Stimulated activated CD8-positive, alpha-beta memory T cell treated with anti-CD3 and anti-CD28 coated beads, Interleukin-7, amount 100 ng/mL, for 4 hours (primary cell): Measurements from ENCODE around the gene CREB3L4.
"Not testable (repeated sequence)": the region's sequence is repeated elsewhere in the genome, so short reads cannot be mapped to it uniquely, and the experiment has no call there.

ENCODE experiments used
- DNase-seq, 2 donors: peaks; one replicate each; pipeline ENCODE4 v3.0.0-alpha.2; 2020; ENCODE audit warnings: low read depth in 2 of 2

CREB3L4 gene

DNA sequence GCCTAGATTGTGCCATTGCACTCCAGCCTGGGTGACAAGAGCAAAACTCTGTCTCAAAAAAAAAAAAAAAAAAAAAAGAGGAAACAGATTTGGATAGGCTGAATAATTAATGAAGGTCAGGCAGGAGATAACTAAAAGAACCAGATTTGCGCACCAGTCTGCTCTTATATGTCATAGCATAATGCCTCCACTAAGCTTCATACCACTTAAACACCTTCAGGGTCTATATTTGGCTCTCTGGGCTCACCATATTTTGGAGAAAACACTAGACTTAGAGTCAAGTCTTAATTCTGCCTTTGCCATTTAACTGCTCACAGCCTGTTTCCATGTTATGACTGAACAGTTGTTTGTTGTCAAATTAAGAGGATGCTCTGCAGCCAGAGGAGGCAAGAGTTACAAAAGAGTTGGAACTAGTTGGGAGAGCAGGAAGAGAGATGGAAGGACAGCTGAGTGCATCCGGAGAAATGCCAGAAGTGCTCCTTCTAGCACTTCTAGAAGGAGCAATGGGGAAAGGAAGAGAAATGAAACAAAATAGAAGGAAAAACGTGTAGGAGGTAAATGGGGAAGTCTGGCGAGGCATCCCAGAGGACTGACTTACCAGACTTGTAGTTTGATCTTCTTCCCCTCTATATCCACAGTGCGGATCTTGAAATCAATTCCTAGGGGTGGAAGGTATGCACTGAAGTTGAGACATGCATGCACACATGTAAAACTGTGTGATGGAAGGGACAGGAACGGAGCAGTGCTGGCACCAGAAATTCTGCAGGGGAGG, 16.6 kb downstream of the CREB3L4 start:
- DNase-seq: no peak

DNA sequence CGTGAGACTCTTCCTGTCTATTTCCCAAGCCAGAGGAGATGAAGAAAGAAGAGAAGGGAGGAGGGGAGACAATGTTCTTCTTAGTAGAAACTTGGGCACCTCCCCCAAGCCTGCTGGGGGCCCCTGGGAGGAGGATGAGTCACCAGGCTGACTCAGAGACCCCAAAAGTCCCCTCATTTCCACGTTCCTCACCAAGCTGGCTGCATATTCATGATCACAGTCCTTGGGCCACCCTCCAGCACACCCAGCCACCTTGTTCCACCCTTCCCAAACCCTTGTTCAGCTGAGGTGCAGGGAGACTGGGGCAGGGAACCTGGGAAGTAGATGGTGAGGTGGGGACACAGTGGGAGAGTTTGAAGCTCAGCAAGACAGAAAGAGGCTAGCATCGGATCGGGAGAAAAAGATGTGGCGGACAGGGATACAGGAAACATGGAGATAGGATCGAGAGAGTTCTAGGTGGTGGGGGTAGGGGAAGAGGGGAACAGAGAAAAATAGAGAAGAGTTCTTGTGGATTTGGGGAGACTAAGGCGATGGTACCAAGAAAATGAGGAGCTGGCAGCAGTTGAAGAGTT, 17.7 kb downstream of the CREB3L4 start:
- peak in 1 of 2 donors; percentile 58 for DNase-seq

DNA sequence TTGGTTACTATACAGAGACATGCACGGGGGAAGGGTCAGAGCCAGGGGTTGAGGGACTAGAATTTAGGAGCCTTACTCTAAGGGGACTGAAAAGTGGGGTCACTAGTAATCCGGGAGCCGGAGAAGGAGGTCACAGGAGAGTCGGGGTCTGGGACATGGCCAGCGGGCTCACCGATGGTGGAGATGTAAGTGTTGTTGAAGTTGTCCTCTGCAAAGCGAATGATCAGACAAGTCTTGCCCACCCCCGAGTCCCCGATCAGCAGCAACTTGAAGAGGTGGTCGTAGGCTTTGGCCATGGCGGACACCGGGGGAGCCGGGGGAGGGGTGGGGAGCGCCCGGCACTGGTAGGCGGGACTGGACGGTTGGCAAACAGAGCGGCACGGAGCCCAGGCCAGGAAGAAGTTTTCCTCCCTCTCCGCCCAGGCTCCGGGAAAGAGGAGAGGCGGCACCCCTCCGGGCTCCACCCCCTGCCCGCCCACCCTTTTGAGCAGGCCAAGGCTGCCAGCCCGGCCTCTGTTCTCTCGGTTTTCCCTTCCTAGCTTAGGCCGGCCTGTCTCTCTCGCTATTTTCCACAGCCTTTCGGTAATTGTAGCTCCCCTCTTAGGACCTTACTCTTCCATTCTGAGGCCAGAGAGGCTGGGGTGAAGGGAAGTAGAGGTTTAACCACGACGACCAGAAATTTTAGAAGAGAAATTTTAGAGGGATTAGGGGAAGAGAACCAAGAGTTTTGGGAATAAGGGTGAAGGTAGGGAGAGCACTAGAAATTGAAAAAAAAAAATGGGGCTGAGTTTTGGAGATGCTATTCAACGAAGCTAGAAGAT, 18.4 kb downstream of the CREB3L4 start, which contains the start of gene RAB13:
TSS of gene RAB13 (minus strand) at position 399 of the 821 bp plus-strand sequence. CDS start at position 296, 103 bp downstream.
- DNase-seq: no peak

DNA sequence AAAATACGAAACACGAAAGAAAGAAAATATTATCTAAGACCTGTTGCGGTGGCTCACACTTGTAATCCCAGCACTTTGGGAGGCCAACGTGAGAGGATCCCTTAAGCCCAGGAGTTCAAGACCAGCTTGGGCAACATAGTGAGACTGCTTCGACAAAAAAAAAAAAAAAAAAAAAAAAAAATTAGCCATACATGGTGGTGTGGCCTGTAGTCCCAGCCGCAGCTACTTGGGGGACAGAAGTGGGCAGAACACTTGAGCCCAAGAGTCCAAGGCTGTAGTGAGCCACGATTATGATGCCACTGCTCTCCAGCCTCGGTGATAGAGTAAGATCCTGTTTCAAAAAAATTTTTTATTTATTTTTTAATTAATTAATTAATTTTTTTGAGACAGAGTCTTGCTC, 19.9 kb downstream of the CREB3L4 start:
- DNase-seq: no peak

- DNase-seq: peak; percentile 79 to 87
Observed at GRCh38 chr1:153990468-153991150, 22.9 kb downstream of the CREB3L4 start, which contains the start of gene RPS27. RPS27 (plus strand) TSS chr1:153990762; CDS start chr1:153990797, 35 bp downstream.

- DNase-seq: no peak
Observed at GRCh38 chr1:153991151-153991630, 23.5 kb downstream of the CREB3L4 start.

GRCh38 chr1:153991806-153992205, 24.1 kb downstream of the CREB3L4 start:
- no peak for DNase-seq

DNA sequence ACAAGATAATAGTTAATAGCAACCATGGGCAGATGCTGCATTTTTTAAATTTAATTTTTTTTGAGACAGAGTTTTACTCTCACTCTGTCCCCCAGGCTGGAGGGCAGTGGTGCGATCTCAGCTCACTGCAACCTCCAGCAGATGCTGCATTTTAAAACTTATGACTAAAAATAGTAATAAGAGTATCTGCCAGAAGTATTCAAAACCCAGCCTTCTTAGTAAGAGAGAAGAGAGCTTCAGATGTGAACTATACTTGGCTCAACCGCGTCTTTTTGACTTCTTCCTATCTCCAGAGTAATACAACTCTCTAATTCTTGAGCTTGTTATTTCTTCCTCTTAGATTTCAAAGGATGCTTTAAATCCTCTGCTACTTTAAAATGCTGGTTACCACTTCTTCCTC, 27.5 kb downstream of the CREB3L4 start:
- DNase-seq: no peak

DNA sequence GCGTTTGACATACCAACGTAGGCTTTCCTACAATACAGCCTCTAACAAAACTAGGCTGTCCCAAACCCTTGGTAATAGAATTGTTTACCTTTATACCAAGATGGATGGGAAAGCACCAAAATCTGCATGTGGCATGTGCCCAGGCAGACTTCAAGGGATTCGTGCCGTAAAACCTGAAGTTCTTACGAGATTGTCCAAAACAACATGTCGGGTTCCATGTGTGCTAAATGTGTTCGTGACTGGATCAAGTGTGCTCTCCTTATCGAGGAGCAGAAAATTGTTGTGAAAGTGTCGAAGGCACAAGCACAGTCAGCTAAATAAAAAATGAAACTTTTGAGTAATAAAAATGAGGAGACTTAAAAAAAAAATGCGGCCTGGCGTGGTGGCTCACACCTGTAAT, 27.9 kb downstream of the CREB3L4 start:
- DNase-seq: no peak

DNA sequence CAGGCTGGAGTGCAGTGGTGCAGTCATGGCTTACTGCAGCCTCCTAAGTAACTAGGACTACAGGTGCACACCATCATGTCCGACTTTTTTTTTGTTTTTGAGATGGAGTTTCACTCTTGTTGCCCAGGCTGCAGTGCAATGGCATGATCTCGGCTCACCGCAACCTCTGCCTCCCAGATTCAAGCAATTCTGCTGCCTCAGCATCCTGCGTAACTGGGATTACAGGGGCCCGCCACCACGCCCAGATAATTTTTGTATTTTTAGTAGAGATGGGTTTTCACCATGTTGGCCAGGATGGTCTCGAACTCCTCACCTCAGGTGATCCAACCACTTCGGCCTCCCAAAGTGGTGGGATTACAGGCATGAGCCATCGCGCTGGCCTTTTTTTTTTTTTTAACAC, 29.2 kb downstream of the CREB3L4 start:
- DNase-seq: not testable (repeated sequence)

- DNase-seq: no peak
Observed at GRCh38 chr1:154000420-154000819, 32.7 kb downstream of the CREB3L4 start.

DNA sequence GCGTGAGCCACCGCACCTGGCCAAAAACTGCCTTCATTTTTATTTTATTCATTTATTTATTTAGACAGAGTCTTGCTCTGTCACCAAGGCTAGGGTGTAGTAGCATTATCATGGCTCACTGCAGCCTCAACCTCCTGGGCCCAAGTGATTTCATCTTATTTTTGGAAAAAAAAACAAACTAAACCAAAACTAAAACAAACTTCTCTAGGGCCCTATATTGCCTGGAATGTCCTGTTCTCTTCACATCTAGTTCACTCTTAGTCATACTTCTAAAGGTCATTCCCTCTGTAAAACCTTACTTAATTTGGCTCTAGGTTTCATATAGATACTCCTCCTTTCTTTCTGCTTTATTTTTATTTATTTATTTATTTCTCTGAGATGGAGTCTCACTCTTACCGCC, 38.4 kb downstream of the CREB3L4 start:
- no peak for DNase-seq

- DNase-seq: no peak
Observed at GRCh38 chr1:154012129-154012528, 44.4 kb downstream of the CREB3L4 start.

DNA sequence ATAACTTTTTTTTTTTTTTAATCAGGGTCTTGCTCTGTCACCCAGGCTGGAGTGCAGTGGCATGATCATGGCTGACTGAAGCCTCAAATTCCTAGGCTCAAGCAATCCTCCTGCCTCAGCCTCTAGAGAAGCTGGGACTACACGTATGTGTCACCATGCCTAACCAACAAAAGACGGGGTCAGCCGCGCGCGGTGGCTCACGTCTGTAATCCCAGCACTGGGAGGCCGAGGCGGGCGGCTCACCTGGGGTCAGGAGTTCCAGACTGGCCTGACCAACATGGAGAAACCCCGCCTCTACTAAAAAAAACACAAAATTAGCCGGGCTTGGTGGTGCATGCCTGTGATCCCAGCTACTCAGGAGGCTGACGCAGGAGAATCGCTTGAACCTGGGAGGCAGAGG, 44.8 kb downstream of the CREB3L4 start:
- DNase-seq: not testable (repeated sequence)

- DNase-seq: no peak
Observed at GRCh38 chr1:154014154-154014907, 46.6 kb downstream of the CREB3L4 start.

- no peak for DNase-seq
Observed at GRCh38 chr1:154019269-154019668, 51.6 kb downstream of the CREB3L4 start.

DNA sequence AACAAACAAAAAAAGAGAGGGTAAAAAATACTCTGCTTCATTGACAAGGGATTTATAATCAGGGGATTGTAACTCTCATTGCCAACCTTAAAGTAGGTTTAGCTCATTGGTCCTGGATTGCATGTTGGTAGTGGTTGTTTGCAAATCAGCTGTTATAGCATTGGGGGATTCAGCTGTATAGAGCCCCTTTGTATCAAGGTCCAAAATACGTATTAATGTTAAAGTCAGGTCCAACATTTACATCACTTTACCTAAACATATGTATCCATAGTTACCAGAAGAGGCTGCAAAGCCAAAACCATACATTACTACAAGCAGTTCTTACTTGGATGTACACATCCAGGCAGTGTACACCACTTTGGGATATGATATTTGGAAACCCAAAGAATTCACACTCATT, 52.2 kb downstream of the CREB3L4 start:
- DNase-seq: no peak
